ENCODE results near the gene MYL4.
"Not testable (repeated sequence)": the region's sequence is repeated elsewhere in the genome, so short reads cannot be mapped to it uniquely, and the experiment has no call there.

MYL4 gene

DNA sequence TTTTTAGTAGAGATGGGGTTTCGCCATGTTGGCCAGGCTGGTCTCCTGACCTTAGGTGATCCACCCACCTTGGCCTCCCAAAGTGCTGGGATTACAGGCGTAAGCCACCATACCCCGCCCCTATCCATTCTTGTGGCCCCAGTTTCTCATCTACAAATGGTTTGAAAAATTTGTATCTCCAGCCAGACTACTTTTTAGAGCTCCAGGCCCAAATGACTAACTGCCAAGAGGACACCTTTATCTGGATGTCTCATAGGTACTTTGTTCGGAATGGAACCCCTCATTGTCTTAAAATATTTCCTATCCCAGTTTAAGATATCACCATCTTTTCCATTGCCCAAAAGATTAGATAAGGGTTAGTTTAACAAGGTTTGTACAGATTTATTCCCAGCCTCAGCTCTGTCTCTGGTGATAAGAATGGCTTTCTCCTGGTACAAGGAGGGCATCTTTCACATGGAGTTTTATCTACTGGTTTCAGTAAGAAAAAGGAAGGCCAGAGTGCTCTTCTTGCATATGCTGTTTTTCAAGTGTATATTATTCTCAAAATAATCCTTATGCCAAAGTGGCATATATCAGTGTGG is 15.1 kb upstream of the MYL4 start:
- no peak for DNase-seq (ENCODE audit: low spot score)

GRCh38 chr17:47197821-47198220 is 11.3 kb upstream of the MYL4 start:
- DNase-seq (ENCODE audit: low spot score): no peak

DNA sequence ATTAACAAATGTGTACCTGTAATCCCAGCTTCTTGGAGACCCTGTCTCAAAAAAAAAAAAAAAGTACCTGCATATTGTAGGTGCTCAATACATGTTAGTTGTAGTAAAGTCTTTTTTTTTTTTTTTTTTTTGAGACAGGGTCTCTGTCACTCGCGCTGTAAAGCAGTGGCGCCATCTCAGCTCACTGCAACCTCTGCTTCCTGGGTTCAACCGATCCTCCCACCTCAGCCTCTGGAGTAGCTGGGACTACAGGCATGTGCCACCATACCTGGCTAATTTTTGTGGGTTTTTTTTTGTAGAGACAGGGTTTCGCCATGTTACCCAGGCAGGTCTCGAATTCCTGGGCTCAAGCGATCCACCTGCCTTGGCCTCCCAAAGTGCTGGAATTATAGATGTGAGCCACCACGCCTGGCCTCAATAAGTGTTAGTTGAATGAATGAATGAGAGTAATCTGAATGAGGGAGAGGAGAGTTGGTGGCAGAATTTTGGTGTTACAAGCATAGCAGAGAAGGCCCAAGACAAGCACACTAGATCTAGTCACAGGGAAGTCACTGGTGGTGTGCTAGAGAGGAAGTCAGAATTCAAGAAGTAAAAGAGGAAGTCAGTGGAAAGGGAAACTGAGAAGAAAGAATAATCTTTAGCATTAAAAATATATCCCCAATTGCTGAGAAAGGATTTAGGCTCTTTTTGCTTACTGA is 9.4 kb upstream of the MYL4 start:
- DNase-seq (ENCODE audit: low spot score): no peak

DNA sequence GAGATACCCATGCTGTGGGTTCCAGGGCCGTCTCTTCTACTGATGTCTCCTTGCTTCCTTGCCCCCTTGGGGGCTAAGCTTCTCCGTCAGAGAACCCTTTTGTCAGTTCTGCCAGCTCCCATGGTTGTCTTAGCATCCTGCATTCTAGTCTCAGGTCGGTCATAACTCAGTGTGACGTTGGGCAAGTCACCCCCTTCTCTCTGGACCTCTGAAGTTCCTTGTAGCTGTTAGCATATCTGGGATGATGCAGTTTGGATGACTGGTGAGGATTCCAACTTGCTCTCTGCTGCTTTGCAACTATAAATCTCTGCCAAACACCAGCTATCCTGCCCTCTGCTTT is 8.9 kb upstream of the MYL4 start:
- DNase-seq (ENCODE audit: low spot score): no peak

DNA sequence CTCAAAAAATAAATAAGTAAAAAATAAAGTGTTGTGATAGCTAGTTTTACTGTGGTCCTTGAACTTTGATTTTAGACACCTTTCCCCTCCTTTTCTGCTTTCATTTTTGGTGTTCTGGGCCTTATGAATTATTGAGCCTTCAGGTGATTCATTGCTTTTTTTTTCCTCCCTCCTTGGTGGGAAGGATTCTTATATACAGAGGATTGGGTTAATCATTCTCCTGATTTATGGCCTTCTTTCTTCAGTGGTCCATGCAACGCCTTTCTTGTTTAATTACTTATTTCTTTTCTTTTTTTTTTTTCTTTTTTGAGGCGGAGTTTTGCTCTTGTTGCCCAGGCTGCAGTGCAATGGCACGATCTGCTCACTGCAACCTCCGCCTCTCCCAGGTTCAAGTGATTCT is 8.0 kb upstream of the MYL4 start:
- DNase-seq (ENCODE audit: low spot score): no peak

GRCh38 chr17:47203984-47204721 is 5.0 kb upstream of the MYL4 start:
- no peak for DNase-seq (ENCODE audit: low spot score)

- DNase-seq (ENCODE audit: low spot score): no peak
Observed at GRCh38 chr17:47204722-47205418, 4.3 kb upstream of the MYL4 start.

- DNase-seq (ENCODE audit: low spot score): no peak
Observed at GRCh38 chr17:47205419-47205963, 3.7 kb upstream of the MYL4 start.

- DNase-seq (ENCODE audit: low spot score): no peak
Observed at GRCh38 chr17:47207143-47208067, 1.7 kb upstream of the MYL4 start.

- DNase-seq (ENCODE audit: low spot score): no peak
Observed at GRCh38 chr17:47209499-47209898, 351 bp downstream of the MYL4 start.

DNA sequence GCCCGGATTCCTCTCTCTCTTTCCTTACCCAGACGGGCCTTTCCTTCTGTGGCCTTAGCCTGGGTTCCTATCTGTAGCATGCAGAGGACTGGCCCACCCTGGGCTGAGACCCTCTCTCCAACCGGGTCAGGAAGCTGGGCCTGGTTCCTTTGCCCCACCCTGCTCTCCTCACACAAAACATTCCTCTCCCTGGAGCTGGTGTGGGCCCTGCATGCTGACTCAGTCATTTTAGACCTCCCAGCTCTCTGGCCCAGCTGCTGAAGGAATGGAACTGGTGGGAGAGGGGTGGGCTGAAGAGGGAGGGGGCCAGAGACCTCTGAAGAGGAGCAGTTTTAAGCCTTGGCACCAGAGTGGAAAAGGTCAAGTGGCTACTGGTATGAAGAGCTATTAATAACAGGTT is 957 bp downstream of the MYL4 start:
- no peak for DNase-seq (ENCODE audit: low spot score)

DNA sequence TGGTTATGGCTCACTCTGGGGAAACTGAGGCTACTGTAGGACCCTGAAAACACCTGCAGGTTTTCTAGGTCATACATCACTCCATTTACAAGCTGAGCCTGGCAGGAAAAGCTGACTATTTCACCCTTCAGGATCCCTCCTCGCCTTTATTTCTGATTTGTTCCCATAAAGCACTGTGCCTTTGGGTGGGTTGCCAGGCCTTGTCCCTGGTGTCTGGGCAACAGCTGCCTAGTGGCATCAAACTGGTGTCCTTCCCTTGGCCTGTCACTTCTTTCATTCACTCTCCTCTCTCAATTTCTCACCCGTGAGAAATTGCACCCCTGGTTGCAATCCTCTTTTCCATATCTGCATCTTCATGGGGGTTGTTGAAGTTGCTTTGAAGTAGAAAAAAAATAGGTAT is 1.6 kb downstream of the MYL4 start:
- DNase-seq (ENCODE audit: low spot score): no peak

DNA sequence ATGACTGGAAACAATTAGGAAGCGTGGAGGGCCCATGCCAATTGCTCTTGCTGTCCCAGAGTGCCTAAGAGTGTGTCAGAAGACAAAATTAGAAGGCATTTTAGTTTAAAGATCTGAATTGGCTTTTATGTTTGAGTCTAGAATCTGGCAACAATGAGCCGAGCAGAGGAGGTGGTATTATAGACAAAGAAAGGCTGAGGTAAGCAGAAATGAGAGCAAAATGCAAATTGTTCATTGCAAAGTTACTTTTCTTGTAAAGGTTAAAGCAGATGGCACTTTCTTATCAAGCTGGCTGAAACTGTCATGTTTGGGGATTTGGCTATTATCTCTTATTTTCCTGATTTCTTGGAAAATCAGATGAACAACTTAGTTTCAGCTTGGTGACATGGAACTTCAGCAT is 3.3 kb downstream of the MYL4 start:
- DNase-seq (ENCODE audit: low spot score): no peak

GRCh38 chr17:47213540-47213939 is 4.4 kb downstream of the MYL4 start:
- DNase-seq (ENCODE audit: low spot score): no peak

GRCh38 chr17:47214931-47215330 is 5.8 kb downstream of the MYL4 start:
- DNase-seq (ENCODE audit: low spot score): no peak

GRCh38 chr17:47216821-47217220 is 7.7 kb downstream of the MYL4 start:
- not testable (repeated sequence) for DNase-seq (ENCODE audit: low spot score)

- not testable (repeated sequence) for DNase-seq (ENCODE audit: low spot score)
Observed at GRCh38 chr17:47217279-47217678, 8.1 kb downstream of the MYL4 start.

GRCh38 chr17:47218896-47219430 is 9.8 kb downstream of the MYL4 start:
- DNase-seq (ENCODE audit: low spot score): no peak

GRCh38 chr17:47219621-47220475 is 10.7 kb downstream of the MYL4 start:
- no peak for DNase-seq (ENCODE audit: low spot score)

- DNase-seq (ENCODE audit: low spot score): no peak
Observed at GRCh38 chr17:47220531-47220999, 11.4 kb downstream of the MYL4 start.
